T-helper 1 cell treated with Interleukin-12 subunit alpha and Interleukin-12 subunit beta and Interleukin-4 antibody, amounts not matched to agents 30 ng/mL and 1 ng/mL, for 36 hours (primary cell): ENCODE data around the gene PGF. TPM values are rescaled to one million over a fixed set of nuclear protein-coding genes. Genes with fewer than 3 reads are reported as not detected.

Experiments used
- intact Hi-C: fragments of 100-400 bp; cut with micrococcal nuclease; formaldehyde crosslinking; loops from one replicate; pipeline ENCODE4 v1.15.1; 2024
- total RNA-seq: library from RNA; stranded (reverse); gene quantifications from 2 replicates; pipeline ENCODE4 v1.2.3, GENCODE V29; 2022

The PGF gene
- total RNA-seq, 1 donor from 2014 or later: 0.20 TPM

DNA sequence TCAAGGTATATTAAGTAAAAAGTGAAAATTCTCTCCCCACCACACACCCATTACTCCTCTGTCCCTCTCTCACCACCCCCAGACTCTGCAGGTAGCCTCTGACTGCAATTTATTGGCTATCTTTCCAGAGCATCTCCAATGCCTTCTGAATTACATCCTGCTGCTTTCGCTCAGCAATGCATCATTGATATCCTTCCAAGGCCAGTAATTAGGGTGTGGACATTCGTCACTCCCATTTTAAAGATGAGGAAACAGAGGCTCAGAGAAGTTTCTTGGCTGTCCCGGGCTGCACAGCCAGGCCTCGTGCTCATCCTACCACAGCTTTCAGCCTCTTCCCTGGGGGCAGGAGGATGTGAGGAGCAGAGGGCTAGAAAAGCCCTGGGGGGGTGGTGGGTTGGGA lies 23.6 kb upstream of the PGF start:
- intact Hi-C loops: no loop called here

DNA sequence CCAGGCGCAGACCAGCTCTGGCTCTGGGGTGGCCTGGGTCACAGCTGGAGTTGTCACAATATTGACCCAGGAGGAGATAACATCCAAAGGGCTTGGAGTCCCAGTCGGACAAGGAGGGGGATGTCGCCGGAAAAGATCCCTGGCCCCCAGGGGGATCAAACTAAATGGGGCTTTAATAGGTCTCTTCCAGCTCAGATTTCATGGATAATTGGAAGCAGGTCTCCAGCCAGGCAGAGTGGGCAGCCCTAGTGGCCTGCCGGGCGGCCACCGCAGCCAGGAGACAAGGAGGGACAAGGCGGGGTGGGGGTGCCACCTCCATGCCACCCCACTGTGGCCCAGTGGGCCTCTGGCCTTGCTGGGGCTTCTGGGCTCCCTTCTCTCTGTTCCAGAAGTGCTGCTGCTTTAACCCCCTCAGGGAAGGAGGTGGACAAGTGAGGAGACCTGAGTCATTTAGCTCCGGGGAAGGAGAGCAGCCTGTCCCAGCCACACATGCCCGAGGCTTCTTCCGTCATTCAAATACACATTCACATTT lies 23.1 kb upstream of the PGF start:
- intact Hi-C loops: no loop called here

DNA sequence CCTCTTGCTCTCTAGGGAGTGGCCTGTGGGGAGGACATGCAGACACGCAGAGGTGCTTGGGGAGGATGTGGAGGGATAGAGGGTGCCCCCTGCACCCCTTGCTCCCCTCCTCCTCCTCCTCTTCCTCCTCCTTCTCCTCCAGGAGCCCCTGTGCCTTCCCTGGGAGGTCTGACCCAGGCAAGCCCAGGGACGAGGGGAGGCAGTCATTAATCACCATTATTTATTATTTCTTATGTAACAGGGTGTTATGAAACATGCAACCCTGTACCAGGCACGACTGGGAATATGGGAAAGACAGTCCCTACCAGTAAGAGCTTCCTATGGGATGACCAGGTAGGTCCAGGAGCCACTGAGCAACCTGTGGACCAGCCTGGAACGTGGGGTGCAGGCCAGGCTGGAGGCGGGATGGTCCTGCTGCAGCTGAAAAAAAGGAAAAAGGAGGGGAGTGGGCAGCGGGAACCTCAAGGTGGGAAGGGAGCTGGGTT lies 22.5 kb upstream of the PGF start:
- intact Hi-C loops: no loop called here

DNA sequence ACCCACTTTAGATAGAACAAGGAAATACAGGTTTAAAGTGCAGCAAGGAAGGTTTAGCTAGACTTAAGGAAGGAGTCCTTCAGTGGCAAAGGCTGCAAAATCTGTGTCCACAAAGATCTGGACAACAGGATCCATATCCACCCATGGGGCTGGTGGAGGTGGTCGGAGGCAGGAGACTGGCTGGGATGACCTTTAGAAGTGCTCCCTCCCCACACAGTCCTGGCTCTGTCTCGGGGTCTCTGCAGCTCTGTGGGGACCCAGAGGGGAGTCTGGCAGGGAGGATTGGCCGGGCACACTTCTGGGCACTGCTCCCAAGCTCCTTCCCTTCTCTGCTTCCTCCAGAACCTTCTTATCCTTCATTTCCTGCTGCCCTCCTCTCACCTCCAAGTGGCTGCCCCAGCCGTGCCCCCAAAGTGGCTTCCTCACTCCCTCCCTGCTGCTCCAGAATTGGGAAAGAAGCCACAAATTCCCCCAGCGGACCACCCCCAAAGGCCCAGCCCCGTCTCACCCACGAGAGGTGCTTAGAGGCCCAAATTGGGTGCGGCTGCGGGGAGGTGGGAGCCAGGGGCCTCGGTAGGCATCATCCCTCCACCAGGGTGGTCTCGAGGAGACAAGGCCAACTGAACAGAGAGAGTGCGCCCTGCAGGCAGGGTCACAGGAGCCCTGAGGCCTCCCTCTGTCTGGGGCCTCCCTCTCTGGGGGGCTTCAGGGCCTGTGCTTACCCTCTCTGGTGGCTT lies 21.9 kb upstream of the PGF start:
- intact Hi-C loops: no loop called here

DNA sequence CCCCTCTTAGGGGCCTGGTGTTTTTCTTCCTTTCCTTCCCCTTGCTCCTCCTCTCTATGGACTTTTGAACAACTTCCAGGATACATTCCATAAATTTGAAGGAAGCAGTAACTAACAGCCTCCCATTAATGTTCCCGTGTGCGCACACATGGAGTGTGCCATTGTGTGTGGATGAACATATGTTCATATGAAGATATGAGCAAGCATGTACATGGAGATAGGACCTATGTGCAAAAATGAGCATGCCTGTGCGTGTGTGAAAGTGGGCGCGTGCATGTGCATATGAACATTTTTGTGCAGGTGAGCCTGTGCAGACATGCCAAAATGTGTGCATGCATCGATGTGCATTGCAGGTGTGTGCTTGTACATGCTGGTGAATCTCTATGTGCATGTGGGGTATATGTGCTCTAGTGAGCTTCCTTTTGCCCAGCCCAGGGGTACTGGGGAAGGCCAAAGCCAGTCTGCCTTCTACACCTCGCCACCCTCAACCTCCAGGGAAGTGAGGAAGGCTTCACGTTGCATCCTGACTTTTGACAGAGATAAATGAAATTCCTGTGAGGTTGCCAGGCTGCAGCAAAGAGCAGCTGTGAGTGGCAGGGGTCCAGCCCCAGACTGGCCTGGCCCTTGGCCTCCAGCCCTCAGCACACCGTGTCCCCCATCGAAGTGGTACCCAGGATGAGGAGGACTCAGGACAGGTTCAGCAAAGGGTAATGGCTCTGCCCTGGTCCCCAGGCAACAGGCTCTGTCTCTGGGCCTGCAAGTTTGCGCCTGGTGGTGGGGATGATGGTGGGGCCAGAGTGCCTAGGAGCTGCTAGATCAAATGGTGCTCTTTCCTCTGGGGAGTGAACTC lies 21.1 kb upstream of the PGF start:
- intact Hi-C loops: no loop called here

DNA sequence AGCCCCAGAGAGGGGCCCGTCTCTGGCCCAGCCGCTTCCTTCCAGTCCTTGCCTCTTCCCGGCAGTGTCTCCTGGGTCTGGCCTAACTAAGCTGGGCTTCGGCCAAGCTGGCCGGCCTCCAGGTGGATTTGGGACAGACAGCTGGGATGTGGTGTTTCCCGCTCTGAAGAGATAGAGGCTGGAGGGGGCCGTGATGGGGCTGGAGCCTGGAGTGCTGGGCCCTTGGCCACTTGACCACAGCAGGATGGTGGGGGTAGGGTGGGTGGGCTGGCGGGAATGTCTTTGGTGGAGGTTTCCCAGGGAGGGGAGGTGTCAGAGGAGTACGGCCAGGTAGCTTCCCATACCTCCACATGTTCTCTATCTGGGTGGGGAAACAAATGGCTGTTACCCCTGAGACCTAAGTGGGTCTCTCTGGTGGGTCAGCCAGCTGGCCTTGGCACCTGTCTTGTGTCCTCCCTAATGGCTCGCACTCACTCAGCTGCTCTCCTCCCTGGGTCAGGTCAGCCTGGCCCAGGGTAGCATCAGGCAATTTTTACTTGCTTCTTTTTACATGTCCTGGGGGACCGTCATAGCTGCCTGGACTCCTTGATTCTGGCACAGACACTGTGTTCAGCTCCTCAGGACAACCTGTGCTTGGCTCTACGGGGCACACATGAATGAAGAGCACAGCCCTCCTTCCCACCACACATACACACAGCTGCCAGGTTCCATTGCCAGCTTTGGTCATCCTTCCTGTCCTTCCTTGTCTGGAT lies 19.8 kb upstream of the PGF start:
- intact Hi-C loops: no loop called here

DNA sequence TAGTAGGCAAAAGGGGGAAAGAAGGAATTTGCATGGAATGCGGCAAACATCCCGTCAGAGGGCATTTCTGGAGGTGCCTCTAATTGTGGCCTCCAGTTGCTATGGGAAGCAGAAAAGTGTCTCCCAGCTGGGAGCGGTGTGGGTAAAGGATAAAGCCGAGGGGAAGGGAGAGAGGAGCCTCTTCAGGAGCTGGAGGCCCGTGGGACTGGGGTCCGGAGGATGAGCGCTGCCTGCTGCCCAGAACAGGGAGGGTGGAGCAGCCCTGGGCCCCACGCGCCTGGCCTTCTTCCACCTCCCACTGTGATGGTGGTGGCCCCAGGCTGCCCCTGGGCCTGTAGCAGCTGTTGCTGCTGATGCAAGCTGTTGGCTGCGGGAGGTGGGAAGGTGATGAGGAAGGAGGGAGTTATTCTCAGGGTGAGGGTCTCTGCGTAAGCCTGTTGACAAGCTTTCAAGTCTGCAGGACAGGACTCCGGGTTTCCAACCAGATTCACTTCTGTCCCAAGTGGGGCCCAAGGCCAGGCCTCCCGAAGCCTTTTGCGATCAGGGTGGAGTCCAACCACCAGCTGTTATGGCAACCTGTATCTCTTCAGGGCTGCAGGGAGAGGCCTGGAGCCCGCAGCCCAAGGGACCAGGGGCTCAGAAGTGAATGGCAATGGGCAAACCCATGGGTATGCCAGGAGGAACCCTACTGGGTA lies 19.1 kb upstream of the PGF start:
- intact Hi-C loops: no loop called here

DNA sequence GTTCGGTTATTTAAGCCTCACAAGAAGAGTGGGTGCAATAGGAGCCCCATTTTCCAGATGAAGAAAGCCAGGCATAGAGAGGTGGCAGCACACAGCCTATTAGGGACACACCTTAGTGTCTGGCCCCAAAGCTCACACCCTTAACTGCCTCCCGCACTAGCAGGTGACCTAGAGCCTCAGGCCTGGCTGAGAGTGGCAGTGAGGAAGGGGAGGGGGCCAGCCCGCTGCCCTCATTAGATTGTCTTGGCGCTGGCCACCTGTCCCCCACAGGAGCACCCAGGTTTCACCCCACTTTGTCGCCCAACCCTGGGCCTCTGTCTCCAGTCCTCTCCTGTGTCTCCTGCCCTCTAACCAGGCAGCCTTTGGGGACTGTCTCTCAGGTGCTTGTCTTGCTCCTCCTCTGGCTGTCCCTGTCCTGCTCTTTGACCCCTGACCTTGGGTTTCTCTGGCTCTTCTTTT lies 18.5 kb upstream of the PGF start:
- intact Hi-C loops: no loop called here

DNA sequence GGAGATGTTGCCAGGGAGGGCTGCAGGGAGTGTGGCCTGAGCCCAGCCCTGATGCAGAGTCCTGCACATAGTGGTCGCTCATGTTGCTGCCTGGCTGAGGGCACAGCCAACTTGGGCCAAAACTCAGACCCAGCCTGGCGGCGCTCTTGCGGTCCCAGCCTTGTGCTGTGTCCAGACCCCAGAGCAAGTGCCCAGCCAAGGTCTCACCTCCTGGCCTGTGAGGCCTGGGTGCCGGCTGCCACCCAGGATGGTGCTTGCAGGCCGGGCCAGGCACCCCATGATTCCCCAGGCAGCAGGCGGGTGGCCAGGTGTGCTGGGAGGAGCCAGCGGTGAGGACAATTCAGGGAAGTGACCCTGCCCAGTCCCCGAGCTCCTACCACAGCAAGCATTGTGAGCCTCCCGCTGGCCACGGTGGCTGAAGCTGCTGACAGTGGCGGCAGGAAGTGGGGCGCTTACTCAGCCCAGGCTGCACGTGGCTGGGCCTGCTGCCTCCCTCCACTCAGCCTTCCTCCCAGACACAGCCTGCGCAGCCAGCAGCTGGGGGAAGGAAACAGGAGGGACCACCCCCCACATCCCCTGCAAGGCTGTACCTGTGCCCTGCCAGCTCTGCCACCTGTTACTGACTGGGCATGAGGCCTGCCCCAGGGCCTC lies 17.7 kb upstream of the PGF start:
- intact Hi-C loops: no loop called here

DNA sequence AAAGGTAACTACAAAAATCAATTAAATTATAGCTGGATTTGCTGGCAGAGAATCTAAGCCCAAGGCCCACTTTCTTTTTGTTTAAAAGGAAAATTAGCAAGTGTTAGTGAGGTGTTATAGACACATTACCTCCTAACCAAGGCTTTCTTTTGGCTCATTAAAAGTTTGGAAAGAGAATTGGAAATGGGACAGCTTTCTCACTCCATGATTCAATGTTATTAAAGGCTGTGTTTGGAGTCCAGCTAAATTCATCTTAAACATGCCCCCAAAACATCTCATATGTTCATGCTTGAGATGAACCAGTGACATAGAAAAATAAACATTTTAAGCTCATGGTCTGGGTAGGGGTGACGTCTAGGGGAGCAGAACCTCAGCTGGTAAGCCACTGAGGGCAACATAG lies 13.4 kb upstream of the PGF start:
- intact Hi-C loops: no loop called here

DNA sequence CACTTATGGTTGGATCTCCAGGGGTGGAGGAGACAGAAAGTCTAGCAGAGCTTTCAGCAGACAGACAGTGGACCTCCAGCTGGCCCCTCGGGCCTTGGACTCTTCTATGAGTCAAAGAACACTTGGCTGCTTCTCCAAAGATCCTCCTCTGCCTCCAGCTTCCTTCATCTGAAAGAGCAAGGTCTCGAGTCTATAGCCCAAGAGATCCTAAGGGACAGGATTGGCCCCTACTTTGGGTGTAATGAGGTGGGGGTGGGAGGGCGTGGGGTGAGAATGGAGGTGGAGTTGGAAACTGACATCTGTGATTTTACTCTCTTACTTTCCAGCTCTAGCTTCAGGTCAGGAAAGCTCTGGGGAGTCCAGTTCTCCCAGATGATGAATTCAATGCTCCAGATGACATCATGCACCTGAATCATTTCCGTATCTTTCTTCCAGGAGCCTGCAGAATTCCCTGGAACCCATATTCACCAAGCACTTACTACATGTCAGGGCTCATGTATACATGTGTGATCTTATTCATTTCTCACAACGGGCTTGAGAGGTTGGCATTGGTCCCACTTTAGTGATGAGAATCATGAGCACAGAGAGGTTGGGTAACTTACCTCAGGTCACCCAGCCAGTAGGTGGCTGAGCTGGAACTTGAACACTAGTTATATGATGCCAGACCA lies 10.2 kb upstream of the PGF start:
- intact Hi-C loops: no loop called here

DNA sequence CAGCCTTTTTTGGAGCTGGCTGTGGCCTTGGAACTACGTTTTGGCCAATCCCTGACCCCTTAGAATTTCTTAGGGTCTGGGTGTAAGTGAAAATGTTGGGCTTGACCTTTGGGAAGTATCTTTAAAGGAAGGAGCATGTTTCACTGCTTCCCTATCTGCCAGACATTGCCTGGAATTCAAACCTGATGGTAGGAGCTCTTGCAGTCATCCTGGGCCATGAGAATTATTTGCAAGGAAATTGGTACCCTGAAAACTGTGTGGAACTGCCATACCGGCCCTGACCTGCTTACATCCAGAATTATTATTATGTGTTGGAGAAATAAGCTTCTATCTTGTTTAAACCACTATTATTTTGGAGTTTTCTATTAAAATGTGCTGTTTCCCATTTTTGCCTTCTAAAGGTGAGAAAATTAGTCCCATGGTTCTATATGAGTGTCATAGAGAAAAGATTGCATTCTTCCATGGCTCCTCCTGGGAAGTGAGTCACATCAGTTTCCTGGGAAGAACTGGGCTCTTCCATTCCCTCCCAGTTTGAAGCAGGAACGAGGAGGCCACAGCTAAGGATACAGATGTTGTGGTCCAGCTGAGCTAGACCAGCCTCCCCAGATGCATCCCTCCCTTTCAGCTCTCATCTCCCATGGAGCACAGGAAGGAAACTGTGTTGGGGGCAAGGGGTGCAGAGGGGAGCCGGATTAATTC lies 9.5 kb upstream of the PGF start:
- intact Hi-C loops: no loop called here

DNA sequence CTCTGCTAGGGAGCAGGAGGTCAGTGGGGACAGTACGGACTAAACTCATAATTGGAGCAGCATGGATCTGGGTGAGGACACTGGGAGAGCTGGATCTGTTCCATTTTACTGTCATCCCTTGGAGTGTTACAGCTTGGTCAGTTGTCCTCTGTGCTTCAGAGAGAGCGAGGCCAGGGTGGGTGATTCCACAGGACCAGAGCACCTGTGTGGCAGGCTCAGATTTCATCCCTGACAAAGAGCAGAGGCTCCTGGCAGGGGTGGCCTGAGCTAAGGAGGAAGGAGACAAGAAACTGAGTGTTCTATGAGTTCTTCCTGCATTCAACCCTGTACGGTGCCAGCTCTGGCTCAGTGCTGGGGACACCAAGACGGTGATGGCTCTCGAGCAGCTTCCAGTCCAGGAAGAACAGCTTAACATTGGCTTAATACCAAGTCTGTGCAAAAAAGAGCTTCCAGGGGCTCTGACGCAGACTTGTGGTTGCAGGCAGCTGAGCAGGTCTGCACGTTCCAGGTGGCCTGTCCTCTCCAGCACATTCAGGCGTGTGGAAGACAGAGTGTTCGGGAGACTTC lies 8.4 kb upstream of the PGF start:
- intact Hi-C loops: no loop called here

DNA sequence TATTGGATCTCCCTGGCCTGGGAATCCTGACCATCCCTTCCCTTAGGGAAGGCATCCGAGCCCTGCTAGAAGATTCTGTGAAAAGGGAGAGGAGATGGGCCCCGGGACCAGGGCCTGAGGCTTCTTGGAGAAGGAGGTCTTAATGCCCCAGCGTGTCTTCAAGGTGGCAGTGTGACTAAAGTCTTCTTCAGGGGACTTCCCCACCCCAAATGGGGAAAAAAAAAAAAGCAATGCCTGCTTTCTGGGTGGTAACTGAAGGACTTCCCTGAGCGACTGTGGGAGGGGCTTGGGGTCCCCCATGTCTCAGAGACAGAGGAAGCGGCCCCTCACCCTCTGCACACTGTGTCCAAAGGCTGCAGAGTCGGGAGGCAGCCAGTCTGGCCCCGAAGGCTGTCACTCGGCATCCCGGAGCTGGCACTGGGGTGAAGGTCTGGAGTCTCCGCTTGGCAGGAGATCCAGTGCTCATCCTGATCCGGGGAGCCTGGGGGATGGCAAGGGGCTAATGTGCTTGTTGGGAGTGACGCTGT lies 7.8 kb upstream of the PGF start:
- intact Hi-C loops: no loop called here

DNA sequence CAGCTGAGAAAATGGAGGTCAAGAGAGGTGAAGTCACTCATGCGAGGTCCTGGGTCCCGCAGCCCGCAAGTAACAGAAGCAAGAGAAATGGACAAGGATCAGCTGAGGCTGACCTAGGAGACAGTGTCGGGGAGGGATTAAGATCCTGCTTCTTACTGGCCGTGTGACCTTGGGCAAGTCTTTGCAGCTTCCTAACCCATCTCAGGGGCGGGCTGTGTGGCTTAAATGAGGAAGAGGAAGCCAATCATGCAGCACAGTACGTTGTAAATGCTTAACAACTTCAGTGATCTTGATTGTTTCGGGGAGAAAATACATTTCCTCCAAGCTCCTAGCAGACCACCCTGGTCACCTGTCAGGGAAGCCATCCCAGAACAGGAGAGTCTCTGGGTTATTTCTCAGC lies 7.1 kb upstream of the PGF start:
- intact Hi-C loops: no loop called here

DNA sequence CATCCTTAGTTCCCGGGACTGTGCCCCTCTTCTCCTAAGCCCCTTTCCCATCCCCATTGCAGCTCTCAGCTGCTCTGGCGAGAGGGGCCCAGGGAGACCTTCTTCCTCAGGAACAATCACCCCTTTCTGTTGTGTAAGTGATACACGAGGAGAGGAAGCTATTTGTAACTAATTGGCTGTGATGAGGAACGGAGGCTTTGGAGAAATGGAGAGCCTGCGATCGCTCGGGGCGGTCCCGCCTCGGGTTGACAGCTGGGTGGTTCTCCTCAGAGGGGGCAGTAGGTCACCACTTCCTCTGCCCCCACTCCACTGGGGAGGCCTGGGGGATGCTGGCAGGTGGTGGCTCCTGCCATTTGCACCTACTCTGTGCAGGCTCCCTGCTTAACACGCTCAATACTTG lies 6.6 kb upstream of the PGF start:
- intact Hi-C loops: no loop called here

DNA sequence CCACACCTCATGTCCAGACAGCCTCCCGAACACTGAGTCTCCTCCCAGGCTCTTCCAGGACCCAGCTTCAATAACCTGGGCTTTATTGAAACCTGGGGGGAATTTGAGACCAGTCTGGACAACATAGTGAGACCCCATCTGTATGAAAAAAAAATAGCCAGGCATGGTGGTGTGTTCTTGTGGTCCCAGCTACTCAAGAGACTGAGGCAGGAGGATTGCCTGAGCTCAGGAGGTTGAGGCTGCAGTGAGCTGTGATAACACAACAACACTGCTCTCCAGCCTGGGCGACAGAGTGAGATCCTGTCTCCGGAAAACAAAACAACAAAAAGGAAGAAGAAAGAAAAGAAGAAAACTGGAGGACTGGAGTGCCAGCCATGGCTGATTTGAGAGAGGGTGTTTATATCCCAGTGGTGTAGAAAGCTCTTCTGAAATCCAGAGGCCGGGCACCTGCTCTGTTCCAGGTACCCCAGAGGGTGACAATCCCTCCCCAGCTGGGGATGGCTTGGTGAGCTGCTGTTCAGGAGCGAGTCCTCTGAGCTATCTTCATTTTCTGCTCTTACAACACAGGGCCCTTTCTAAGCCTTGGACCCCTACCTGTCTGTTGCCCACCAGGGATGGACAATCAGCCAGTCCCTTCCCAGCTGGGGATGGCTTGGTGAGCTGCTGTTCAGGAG lies 6.0 kb upstream of the PGF start:
- intact Hi-C loops: no loop called here

DNA sequence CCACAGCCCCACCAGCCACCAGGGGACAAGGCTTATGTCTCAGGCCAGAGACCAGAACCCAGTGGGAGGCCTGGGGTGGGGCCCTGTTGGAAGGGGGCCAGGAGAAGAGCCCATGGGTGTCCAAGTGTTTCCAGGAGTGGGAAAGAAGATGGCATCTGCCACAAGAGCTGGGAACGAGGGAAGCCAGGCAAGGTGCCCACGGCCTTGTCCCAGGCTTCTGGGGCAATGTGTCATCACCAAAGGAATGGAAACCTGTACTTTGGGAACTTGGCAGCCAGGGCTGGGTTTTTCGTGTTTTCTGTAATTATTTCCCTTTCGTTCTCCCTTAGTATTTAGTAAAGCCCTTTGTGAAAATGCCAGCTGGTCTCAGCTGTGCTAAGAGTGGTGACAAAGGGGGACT lies 5.3 kb upstream of the PGF start:
- intact Hi-C loops: no loop called here
